NB4 (cell line): Measurements from ENCODE around the gene CUL9.

Experiments
- MYC ChIP-seq: IDR thresholded peaks from 2 replicates; pipeline ENCODE4 v1.6.1; 2011; ENCODE audit warnings: low read depth, low read length
- POLR2A ChIP-seq: IDR thresholded peaks from 2 replicates; pipeline ENCODE4 v1.6.1; 2011; ENCODE audit warnings: mild to moderate bottlenecking; ENCODE audit not compliant: insufficient read length; ENCODE audit errors: extremely low read depth
- TF ChIP-seq, protein P1 (sequence below): IDR thresholded peaks from one replicate; pipeline ENCODE4 v1.5.1; 2012; ENCODE audit warnings: low read depth, low read length
- TF ChIP-seq, protein P2 (sequence below): IDR thresholded peaks from 2 replicates; pipeline ENCODE4 v1.6.1; 2011; ENCODE audit warnings: low read depth, low read length

DNA sequence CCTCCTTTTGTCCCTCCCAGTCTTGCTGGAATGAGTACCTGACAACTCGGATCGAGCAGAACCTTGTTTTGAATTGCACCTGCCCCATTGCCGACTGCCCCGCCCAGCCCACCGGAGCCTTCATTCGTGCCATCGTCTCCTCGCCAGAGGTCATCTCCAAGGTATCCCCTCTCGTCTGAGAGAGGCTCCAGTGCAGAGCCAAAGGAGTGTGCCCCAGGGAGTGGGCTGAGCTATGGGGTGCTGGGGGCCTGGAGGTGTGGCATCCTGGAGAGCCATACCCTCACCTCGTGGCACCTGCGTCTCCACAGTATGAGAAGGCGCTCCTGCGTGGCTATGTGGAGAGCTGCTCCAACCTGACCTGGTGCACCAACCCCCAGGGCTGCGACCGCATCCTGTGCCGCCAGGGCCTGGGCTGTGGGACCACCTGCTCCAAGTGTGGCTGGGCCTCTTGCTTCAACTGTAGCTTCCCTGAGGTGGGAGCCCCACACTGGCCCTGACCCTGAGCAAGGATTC, 38.5 kb downstream of the CUL9 start:
- TF ChIP-seq, protein P1, sequence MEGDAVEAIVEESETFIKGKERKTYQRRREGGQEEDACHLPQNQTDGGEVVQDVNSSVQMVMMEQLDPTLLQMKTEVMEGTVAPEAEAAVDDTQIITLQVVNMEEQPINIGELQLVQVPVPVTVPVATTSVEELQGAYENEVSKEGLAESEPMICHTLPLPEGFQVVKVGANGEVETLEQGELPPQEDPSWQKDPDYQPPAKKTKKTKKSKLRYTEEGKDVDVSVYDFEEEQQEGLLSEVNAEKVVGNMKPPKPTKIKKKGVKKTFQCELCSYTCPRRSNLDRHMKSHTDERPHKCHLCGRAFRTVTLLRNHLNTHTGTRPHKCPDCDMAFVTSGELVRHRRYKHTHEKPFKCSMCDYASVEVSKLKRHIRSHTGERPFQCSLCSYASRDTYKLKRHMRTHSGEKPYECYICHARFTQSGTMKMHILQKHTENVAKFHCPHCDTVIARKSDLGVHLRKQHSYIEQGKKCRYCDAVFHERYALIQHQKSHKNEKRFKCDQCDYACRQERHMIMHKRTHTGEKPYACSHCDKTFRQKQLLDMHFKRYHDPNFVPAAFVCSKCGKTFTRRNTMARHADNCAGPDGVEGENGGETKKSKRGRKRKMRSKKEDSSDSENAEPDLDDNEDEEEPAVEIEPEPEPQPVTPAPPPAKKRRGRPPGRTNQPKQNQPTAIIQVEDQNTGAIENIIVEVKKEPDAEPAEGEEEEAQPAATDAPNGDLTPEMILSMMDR = no peak
- TF ChIP-seq POLR2A (no peak), MYC (no peak)
- TF ChIP-seq, protein P2, sequence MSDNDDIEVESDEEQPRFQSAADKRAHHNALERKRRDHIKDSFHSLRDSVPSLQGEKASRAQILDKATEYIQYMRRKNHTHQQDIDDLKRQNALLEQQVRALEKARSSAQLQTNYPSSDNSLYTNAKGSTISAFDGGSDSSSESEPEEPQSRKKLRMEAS = no peak
